Inferior parietal cortex (tissue), 1 donor: ENCODE results near the gene NCSTN.

Source experiments
- DNase-seq: peaks from one replicate; pipeline ENCODE4 v3.0.0-alpha.2; 2016; ENCODE audit errors: extremely low spot score

Gene NCSTN

GRCh38 chr1:160406131-160406968 lies 63.2 kb downstream of the NCSTN start:
- DNase-seq: no peak

- no peak for DNase-seq
Observed at GRCh38 chr1:160407839-160408801, 64.9 kb downstream of the NCSTN start.
